H1 (cell line): ENCODE measurements around the gene SOD2.
"Not testable (repeated sequence)": the region's sequence is repeated elsewhere in the genome, so short reads cannot be mapped to it uniquely, and the experiment has no call there.

ENCODE experiments used
- CTCF ChIP-seq, 3 experiments: IDR thresholded peaks; 1 replicate in 2 of 3; 2 replicates in 1 of 3; pipeline versions ENCODE4 v1.5.1 to v1.6.1; 2011; ENCODE audit warnings: low read length in 3 of 3, mild to moderate bottlenecking in 3 of 3, inconsistent platforms in 2 of 3, low read depth in 1 of 3, moderate library complexity in 1 of 3; ENCODE audit not compliant: insufficient read depth in 1 of 3; ENCODE audit errors: control extremely low read depth in 1 of 3
- POLR2A ChIP-seq, 2 experiments: IDR thresholded peaks; 1 replicate in 1 of 2; 2 replicates in 1 of 2; pipeline ENCODE4 v1.6.1; 2011; ENCODE audit warnings: low read depth in 2 of 2, low read length in 2 of 2, mild to moderate bottlenecking in 2 of 2; ENCODE audit errors: control extremely low read depth in 1 of 2
- TF ChIP-seq, protein P1 (sequence below): IDR thresholded peaks from 2 replicates; pipeline ENCODE4 v1.6.1; 2012; ENCODE audit warnings: low read length, inconsistent platforms

GRCh38 chr6:159663368-159663889 lies 29.6 kb downstream of the SOD2 start:
- TF ChIP-seq, protein P1, sequence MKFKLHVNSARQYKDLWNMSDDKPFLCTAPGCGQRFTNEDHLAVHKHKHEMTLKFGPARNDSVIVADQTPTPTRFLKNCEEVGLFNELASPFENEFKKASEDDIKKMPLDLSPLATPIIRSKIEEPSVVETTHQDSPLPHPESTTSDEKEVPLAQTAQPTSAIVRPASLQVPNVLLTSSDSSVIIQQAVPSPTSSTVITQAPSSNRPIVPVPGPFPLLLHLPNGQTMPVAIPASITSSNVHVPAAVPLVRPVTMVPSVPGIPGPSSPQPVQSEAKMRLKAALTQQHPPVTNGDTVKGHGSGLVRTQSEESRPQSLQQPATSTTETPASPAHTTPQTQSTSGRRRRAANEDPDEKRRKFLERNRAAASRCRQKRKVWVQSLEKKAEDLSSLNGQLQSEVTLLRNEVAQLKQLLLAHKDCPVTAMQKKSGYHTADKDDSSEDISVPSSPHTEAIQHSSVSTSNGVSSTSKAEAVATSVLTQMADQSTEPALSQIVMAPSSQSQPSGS: not testable (repeated sequence)
- TF ChIP-seq CTCF (IDR thresholded peaks at IDR 0.05; ENCODE audit: control extremely low read depth in 1 of 3, insufficient read depth in 1 of 3, low read depth in 1 of 3, low read length in 3 of 3); POLR2A (IDR thresholded peaks at IDR 0.05; ENCODE audit: control extremely low read depth in 1 of 2, low read depth in 2 of 2, low read length in 2 of 2): not testable (repeated sequence)
